GM12878 (cell line): ENCODE data around the gene SP110. TPM values are rescaled to one million over a fixed set of nuclear protein-coding genes. Genes with fewer than 3 reads are reported as not detected.

Experiments used
- EED ChIP-seq: sonication (generic); IDR thresholded peaks from 2 replicates; pipeline ENCODE4 v1.6.1; 2016; ENCODE audit warnings: antibody characterized with exemption, low read depth
- EP300 ChIP-seq, 2 experiments: fragments of 150-350 bp in 1 of 2; IDR thresholded peaks; 2 replicates each; pipeline ENCODE4 v1.6.1; 2011 to 2012; ENCODE audit warnings: low read depth in 2 of 2, low read length in 2 of 2, borderline replicate concordance in 1 of 2, improper control_type of control experiment in 1 of 2, inconsistent platforms in 1 of 2; ENCODE audit not compliant: control insufficient read depth in 1 of 2
- GABPA ChIP-seq: IDR thresholded peaks from 2 replicates; pipeline ENCODE4 v1.6.1; 2014; ENCODE audit warnings: antibody characterized with exemption, low read depth, mild to moderate bottlenecking, inconsistent platforms
- HCFC1 ChIP-seq: fragments of 150-350 bp; IDR thresholded peaks from 2 replicates; pipeline ENCODE4 v1.6.1; 2014; ENCODE audit warnings: low read length
- NR2C1 ChIP-seq: fragments of 450-650 bp; IDR thresholded peaks from 2 replicates; pipeline ENCODE4 v1.6.1; 2017; ENCODE audit warnings: antibody characterized with exemption, mild to moderate bottlenecking, moderate library complexity
- PAX5 ChIP-seq: IDR thresholded peaks from 2 replicates; pipeline ENCODE4 v1.6.1; 2011; ENCODE audit warnings: low read depth, low read length, borderline replicate concordance
- PML ChIP-seq: IDR thresholded peaks from 2 replicates; pipeline ENCODE4 v1.6.1; 2012; ENCODE audit warnings: low read length, inconsistent platforms
- RB1 ChIP-seq: fragments of 450-650 bp; formaldehyde crosslinking; IDR thresholded peaks from 2 replicates; pipeline ENCODE4 v1.6.1; 2017; ENCODE audit warnings: mild to moderate bottlenecking, borderline replicate concordance
- polyA plus RNA-seq, 11 experiments: library from polyadenylated mRNA; depleted of rRNA in 4 of 11; unstranded in 6 of 11; stranded (reverse) in 5 of 11; fragments of >200 nt; fragmentation: Nextera tagmentation in 4 of 11; fragmentation: Illumina TruSeq in 1 of 11; extraction: Ambion mirVana in 4 of 11; extraction: Trizol in 1 of 11; gene quantifications; 1 replicate in 1 of 11; 2 replicates in 10 of 11; pipeline versions ENCODE4 v1.2.1 to v1.2.3, GENCODE V29; 2011 to 2016; ENCODE audit warnings: inconsistent platforms in 2 of 11, missing spikeins in 2 of 11, low read depth in 1 of 11
- total RNA-seq, 4 experiments: library from RNA; depleted of rRNA in 3 of 4; stranded (reverse); fragments of >200 nt in 3 of 4; fragmentation: Illumina TruSeq in 1 of 4; extraction: Trizol in 1 of 4; gene quantifications; 2 replicates each; pipeline versions ENCODE4 v1.2.1 to v1.2.3, GENCODE V29; 2013 to 2021
- TF ChIP-seq, protein P1 (sequence below): IDR thresholded peaks from 2 replicates; pipeline ENCODE4 v1.6.1; 2011; ENCODE audit warnings: borderline replicate concordance, low read depth, mild to moderate bottlenecking, moderate library complexity, low read length; ENCODE audit not compliant: insufficient read depth, poor library complexity, severe bottlenecking
- TF ChIP-seq, protein P2 (sequence below): fragments of 450-650 bp; IDR thresholded peaks from 2 replicates; pipeline ENCODE4 v1.6.1; 2017; ENCODE audit warnings: mild to moderate bottlenecking
- TF ChIP-seq, protein P3 (sequence below): fragments of 450-650 bp; IDR thresholded peaks from 2 replicates; pipeline ENCODE4 v1.6.1; 2017; ENCODE audit warnings: mild to moderate bottlenecking, low read depth, inconsistent platforms; ENCODE audit not compliant: poor library complexity, severe bottlenecking
- TF ChIP-seq, protein P4 (sequence below): fragments of 450-650 bp; IDR thresholded peaks from 2 replicates; pipeline ENCODE4 v1.6.1; 2016; ENCODE audit warnings: mild to moderate bottlenecking, moderate library complexity, borderline replicate concordance
- TF ChIP-seq, protein P5 (sequence below): IDR thresholded peaks from 2 replicates; pipeline ENCODE4 v1.6.1; 2012; ENCODE audit warnings: low read depth, low read length, improper control_type of control experiment
- TF ChIP-seq, protein P6 (sequence below): fragments of 450-650 bp; IDR thresholded peaks from 2 replicates; pipeline ENCODE4 v1.6.1; 2018; ENCODE audit warnings: mild to moderate bottlenecking, low read depth, moderate library complexity; ENCODE audit not compliant: partially characterized antibody

The SP110 gene
- total and polyA plus RNA-seq, 10 of the 15 experiments (the other 5 are each of a cell fraction or from before 2014, with no cell fraction given), result 81.2 to 149 (median 100) TPM

DNA sequence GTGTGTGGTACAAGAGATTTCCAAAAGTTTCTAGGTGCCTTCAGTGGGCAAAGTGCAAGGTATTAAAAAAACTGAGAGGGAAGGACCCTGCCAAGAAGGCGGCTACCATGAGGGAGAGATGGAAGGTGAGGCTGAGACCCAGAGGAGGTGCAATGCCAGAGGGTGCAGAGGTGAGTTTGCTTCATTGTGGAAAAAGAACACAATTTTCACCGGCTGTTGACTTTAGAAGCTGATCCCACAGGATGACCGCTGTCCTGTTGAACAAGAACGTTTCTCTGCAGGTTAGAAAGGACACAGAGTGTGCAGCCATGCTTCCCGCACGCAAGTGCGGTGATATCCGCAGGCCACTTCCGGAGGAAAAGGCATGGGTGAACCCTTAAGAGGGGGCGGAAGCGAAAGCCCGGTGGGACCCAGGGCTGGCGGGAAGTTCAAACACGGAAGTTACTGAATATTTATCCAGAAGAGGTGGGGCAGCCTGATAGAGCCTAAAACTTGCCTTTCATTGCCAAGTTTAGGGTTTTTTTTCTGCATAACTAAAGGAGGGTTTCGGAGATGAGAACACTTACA, 16.6 kb downstream of the SP110 start (continued):
- TF ChIP-seq, protein P1, sequence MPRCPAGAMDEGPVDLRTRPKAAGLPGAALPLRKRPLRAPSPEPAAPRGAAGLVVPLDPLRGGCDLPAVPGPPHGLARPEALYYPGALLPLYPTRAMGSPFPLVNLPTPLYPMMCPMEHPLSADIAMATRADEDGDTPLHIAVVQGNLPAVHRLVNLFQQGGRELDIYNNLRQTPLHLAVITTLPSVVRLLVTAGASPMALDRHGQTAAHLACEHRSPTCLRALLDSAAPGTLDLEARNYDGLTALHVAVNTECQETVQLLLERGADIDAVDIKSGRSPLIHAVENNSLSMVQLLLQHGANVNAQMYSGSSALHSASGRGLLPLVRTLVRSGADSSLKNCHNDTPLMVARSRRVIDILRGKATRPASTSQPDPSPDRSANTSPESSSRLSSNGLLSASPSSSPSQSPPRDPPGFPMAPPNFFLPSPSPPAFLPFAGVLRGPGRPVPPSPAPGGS, result peak; percentile 48
- peak; percentile 77 for TF ChIP-seq GABPA
- TF ChIP-seq, protein P2, sequence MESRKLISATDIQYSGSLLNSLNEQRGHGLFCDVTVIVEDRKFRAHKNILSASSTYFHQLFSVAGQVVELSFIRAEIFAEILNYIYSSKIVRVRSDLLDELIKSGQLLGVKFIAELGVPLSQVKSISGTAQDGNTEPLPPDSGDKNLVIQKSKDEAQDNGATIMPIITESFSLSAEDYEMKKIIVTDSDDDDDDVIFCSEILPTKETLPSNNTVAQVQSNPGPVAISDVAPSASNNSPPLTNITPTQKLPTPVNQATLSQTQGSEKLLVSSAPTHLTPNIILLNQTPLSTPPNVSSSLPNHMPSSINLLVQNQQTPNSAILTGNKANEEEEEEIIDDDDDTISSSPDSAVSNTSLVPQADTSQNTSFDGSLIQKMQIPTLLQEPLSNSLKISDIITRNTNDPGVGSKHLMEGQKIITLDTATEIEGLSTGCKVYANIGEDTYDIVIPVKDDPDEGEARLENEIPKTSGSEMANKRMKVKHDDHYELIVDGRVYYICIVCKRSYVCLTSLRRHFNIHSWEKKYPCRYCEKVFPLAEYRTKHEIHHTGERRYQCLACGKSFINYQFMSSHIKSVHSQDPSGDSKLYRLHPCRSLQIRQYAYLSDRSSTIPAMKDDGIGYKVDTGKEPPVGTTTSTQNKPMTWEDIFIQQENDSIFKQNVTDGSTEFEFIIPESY, result 0 out of 2 replicates have a peak, but pooled peaks have one; percentile 17
- TF ChIP-seq EP300 (IDR thresholded peaks at IDR 0.05; ENCODE audit: borderline replicate concordance in 1 of 2, control insufficient read depth in 1 of 2, low read depth in 2 of 2, low read length in 2 of 2), result peak; percentile 39 to 59; a peak in 2 of 4 replicates
- TF ChIP-seq, protein P3, sequence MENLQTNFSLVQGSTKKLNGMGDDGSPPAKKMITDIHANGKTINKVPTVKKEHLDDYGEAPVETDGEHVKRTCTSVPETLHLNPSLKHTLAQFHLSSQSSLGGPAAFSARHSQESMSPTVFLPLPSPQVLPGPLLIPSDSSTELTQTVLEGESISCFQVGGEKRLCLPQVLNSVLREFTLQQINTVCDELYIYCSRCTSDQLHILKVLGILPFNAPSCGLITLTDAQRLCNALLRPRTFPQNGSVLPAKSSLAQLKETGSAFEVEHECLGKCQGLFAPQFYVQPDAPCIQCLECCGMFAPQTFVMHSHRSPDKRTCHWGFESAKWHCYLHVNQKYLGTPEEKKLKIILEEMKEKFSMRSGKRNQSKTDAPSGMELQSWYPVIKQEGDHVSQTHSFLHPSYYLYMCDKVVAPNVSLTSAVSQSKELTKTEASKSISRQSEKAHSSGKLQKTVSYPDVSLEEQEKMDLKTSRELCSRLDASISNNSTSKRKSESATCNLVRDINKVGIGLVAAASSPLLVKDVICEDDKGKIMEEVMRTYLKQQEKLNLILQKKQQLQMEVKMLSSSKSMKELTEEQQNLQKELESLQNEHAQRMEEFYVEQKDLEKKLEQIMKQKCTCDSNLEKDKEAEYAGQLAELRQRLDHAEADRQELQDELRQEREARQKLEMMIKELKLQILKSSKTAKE, result no peak
- TF ChIP-seq, protein P4, sequence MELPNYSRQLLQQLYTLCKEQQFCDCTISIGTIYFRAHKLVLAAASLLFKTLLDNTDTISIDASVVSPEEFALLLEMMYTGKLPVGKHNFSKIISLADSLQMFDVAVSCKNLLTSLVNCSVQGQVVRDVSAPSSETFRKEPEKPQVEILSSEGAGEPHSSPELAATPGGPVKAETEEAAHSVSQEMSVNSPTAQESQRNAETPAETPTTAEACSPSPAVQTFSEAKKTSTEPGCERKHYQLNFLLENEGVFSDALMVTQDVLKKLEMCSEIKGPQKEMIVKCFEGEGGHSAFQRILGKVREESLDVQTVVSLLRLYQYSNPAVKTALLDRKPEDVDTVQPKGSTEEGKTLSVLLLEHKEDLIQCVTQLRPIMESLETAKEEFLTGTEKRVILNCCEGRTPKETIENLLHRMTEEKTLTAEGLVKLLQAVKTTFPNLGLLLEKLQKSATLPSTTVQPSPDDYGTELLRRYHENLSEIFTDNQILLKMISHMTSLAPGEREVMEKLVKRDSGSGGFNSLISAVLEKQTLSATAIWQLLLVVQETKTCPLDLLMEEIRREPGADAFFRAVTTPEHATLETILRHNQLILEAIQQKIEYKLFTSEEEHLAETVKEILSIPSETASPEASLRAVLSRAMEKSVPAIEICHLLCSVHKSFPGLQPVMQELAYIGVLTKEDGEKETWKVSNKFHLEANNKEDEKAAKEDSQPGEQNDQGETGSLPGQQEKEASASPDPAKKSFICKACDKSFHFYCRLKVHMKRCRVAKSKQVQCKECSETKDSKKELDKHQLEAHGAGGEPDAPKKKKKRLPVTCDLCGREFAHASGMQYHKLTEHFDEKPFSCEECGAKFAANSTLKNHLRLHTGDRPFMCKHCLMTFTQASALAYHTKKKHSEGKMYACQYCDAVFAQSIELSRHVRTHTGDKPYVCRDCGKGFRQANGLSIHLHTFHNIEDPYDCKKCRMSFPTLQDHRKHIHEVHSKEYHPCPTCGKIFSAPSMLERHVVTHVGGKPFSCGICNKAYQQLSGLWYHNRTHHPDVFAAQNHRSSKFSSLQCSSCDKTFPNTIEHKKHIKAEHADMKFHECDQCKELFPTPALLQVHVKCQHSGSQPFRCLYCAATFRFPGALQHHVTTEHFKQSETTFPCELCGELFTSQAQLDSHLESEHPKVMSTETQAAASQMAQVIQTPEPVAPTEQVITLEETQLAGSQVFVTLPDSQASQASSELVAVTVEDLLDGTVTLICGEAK, result peak; percentile 24; the same call in 1 of the 2 replicates
- peak; percentile 49; the same call in 1 of the 2 replicates for TF ChIP-seq NR2C1
- TF ChIP-seq, protein P5, sequence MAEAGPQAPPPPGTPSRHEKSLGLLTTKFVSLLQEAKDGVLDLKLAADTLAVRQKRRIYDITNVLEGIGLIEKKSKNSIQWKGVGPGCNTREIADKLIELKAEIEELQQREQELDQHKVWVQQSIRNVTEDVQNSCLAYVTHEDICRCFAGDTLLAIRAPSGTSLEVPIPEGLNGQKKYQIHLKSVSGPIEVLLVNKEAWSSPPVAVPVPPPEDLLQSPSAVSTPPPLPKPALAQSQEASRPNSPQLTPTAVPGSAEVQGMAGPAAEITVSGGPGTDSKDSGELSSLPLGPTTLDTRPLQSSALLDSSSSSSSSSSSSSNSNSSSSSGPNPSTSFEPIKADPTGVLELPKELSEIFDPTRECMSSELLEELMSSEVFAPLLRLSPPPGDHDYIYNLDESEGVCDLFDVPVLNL, result peak; percentile 96
- TF ChIP-seq, protein P6, sequence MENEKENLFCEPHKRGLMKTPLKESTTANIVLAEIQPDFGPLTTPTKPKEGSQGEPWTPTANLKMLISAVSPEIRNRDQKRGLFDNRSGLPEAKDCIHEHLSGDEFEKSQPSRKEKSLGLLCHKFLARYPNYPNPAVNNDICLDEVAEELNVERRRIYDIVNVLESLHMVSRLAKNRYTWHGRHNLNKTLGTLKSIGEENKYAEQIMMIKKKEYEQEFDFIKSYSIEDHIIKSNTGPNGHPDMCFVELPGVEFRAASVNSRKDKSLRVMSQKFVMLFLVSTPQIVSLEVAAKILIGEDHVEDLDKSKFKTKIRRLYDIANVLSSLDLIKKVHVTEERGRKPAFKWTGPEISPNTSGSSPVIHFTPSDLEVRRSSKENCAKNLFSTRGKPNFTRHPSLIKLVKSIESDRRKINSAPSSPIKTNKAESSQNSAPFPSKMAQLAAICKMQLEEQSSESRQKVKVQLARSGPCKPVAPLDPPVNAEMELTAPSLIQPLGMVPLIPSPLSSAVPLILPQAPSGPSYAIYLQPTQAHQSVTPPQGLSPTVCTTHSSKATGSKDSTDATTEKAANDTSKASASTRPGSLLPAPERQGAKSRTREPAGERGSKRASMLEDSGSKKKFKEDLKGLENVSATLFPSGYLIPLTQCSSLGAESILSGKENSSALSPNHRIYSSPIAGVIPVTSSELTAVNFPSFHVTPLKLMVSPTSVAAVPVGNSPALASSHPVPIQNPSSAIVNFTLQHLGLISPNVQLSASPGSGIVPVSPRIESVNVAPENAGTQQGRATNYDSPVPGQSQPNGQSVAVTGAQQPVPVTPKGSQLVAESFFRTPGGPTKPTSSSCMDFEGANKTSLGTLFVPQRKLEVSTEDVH, result peak; percentile 87
- peak; percentile 83 for TF ChIP-seq PAX5
- TF ChIP-seq HCFC1, result 0 out of 2 replicates have a peak, but pooled peaks have one; percentile 8
- TF ChIP-seq PML, result peak; percentile 70; the same call in 1 of the 2 replicates
- TF ChIP-seq EED, result peak; percentile 90
- TF ChIP-seq RB1, result peak; percentile 64; the same call in 1 of the 2 replicates
